Mesenchymal stem cell (in vitro differentiated cells and primary cell): ENCODE data around the gene CBL.
A peak's percentile ranks its signal among the peaks of the same experiment; 100 is the strongest.

Experiments
- DNase-seq: peaks from one replicate; pipeline ENCODE4 v3.0.0-alpha.2; 2013
- H2AFZ ChIP-seq: one replicate; pipeline ENCODE4 v1.6.1; 2013; ENCODE audit warnings: low read depth, mild to moderate bottlenecking, control low read depth, inconsistent platforms, low read length, moderate library complexity
- H2AK5ac ChIP-seq: 2 replicates; pipeline ENCODE4 v1.6.1; 2013; ENCODE audit warnings: low read length, moderate library complexity, mild to moderate bottlenecking, inconsistent platforms; ENCODE audit not compliant: severe bottlenecking
- H2BK120ac ChIP-seq: one replicate; pipeline ENCODE4 v1.6.1; 2013; ENCODE audit warnings: low read depth, mild to moderate bottlenecking, inconsistent platforms, low read length, moderate library complexity
- H2BK12ac ChIP-seq, 2 experiments: one replicate each; pipeline ENCODE4 v1.6.1; 2013; ENCODE audit warnings: inconsistent platforms in 2 of 2, low read length in 2 of 2, mild to moderate bottlenecking in 2 of 2, moderate library complexity in 2 of 2, control low read depth in 1 of 2
- H2BK15ac ChIP-seq: one replicate; pipeline ENCODE4 v1.6.1; 2013; ENCODE audit warnings: mild to moderate bottlenecking, low read depth, inconsistent platforms; ENCODE audit not compliant: poor library complexity, severe bottlenecking
- H2BK5ac ChIP-seq: 2 replicates; pipeline ENCODE4 v1.6.1; 2013; ENCODE audit warnings: low read depth, mild to moderate bottlenecking, low read length, control low read depth, inconsistent platforms; ENCODE audit not compliant: poor library complexity, severe bottlenecking
- H3K14ac ChIP-seq, 2 experiments: one replicate each; pipeline ENCODE4 v1.6.1; 2013; ENCODE audit warnings: inconsistent platforms in 2 of 2, low read length in 2 of 2, control low read depth in 1 of 2, mild to moderate bottlenecking in 1 of 2, moderate library complexity in 1 of 2
- H3K18ac ChIP-seq, 2 experiments: one replicate each; pipeline ENCODE4 v1.6.1; 2013; ENCODE audit warnings: inconsistent platforms in 2 of 2, low read length in 2 of 2, control low read depth in 1 of 2, low read depth in 1 of 2, mild to moderate bottlenecking in 1 of 2
- H3K23ac ChIP-seq, 2 experiments: one replicate each; pipeline ENCODE4 v1.6.1; 2013; ENCODE audit warnings: inconsistent platforms in 2 of 2, low read length in 2 of 2, mild to moderate bottlenecking in 2 of 2, moderate library complexity in 2 of 2, control low read depth in 1 of 2
- H3K27ac ChIP-seq: 2 replicates; pipeline ENCODE4 v1.5.1; 2013; ENCODE audit warnings: mild to moderate bottlenecking, moderate library complexity, low read length, control low read depth, inconsistent platforms; ENCODE audit not compliant: poor library complexity, severe bottlenecking
- H3K27me3 ChIP-seq, 2 experiments: 2 replicates each; pipeline versions ENCODE4 v1.6.1 to v1.7.0; 2013; ENCODE audit warnings: low read length in 2 of 2, mild to moderate bottlenecking in 2 of 2, moderate library complexity in 2 of 2, control low read depth in 1 of 2, inconsistent platforms in 1 of 2; ENCODE audit not compliant: control insufficient read depth in 1 of 2, insufficient read depth in 1 of 2
- H3K36me3 ChIP-seq, 2 experiments: 2 replicates each; pipeline versions ENCODE4 v1.6.1 to v1.7.0; 2013; ENCODE audit warnings: low read length in 2 of 2, control low read depth in 1 of 2, inconsistent platforms in 1 of 2, low read depth in 1 of 2, mild to moderate bottlenecking in 1 of 2; ENCODE audit not compliant: insufficient read depth in 2 of 2, control insufficient read depth in 1 of 2
- H3K4ac ChIP-seq, 2 experiments: one replicate each; pipeline ENCODE4 v1.6.1; 2013; ENCODE audit warnings: inconsistent platforms in 2 of 2, low read length in 2 of 2, mild to moderate bottlenecking in 2 of 2, moderate library complexity in 2 of 2, control low read depth in 1 of 2, low read depth in 1 of 2
- H3K4me1 ChIP-seq: 2 replicates; pipeline ENCODE4 v1.6.1; 2013; ENCODE audit warnings: low read depth, low read length, control low read depth; ENCODE audit not compliant: control insufficient read depth, insufficient read depth
- H3K4me2 ChIP-seq: 2 replicates; pipeline ENCODE4 v1.6.1; 2013; ENCODE audit warnings: low read length, mild to moderate bottlenecking, inconsistent platforms; ENCODE audit not compliant: poor library complexity, severe bottlenecking
- H3K4me3 ChIP-seq, 2 experiments: 2 replicates each; pipeline versions ENCODE4 v1.5.1 to v1.7.0; 2013; ENCODE audit warnings: low read length in 2 of 2, mild to moderate bottlenecking in 2 of 2, control low read depth in 1 of 2, low read depth in 1 of 2; ENCODE audit not compliant: insufficient read depth in 1 of 2
- H3K79me1 ChIP-seq: replicated peaks from 2 replicates; pipeline ENCODE4 v1.6.1; 2013; ENCODE audit warnings: mild to moderate bottlenecking, control low read depth, low read length, inconsistent platforms; ENCODE audit not compliant: poor library complexity, severe bottlenecking
- H3K9ac ChIP-seq: 2 replicates; pipeline ENCODE4 v1.7.0; 2013; ENCODE audit warnings: mild to moderate bottlenecking, low read length, moderate library complexity
- H3K9me3 ChIP-seq: 2 replicates; pipeline ENCODE4 v1.7.0; 2013; ENCODE audit warnings: mild to moderate bottlenecking, low read length; ENCODE audit not compliant: control insufficient read depth
- H4K8ac ChIP-seq: one replicate; pipeline ENCODE4 v1.6.1; 2013; ENCODE audit warnings: inconsistent platforms, mild to moderate bottlenecking, low read length, moderate library complexity
- H4K91ac ChIP-seq: one replicate; pipeline ENCODE4 v1.6.1; 2013; ENCODE audit warnings: mild to moderate bottlenecking, low read length, inconsistent platforms
- WGBS: methylation state at CpG from one replicate; pipeline ENCODE4 v1.1.7; 2013; ENCODE audit warnings: mixed read lengths; 5-methylcytosine and 5-hydroxymethylcytosine counted together

The CBL gene

DNA sequence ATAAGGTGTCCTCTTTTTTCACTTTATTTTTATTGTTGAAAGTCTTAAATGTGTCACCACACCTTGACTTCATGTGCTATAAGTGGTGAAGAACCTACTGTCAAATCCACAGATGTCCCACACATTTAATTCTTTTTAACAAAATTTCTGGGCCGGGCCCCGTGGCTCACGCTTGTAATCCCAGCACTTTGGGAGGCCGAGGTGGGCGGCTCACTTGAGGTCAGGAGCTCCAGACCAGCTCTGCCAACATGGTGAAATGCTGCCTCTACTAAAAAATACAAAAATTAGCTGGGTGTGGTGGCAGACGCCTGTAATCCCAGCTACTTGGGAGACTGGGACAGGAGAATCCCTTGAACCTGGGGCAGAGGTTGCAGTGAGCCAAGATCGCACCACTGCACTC, 3.0 kb downstream of the CBL start:
- no peak overlapping the region for H3K23ac ChIP-seq
- H2BK120ac ChIP-seq: no peak overlapping the region
- no peak overlapping the region for H4K8ac ChIP-seq
- H3K4me2 ChIP-seq: no peak overlapping the region
- H3K79me1 ChIP-seq: peaks cover 2% of the 10 kb centered on the region
- H2AFZ ChIP-seq: no peak overlapping the region
- H3K36me3 ChIP-seq: no peaks in the 10 kb centered on the region
- 96% methylated on average over 6 of the region's 7 CpGs for WGBS
- H2AK5ac ChIP-seq: no peak overlapping the region
- no peak overlapping the region for H3K4ac ChIP-seq
- H3K4me1 ChIP-seq: peaks cover 4% of the 10 kb centered on the region
- no peak overlapping the region for H3K9ac ChIP-seq
- no peak overlapping the region for H4K91ac ChIP-seq
- H2BK15ac ChIP-seq: no peak overlapping the region
- H3K27ac ChIP-seq: no peak overlapping the region
- no peak overlapping the region for H3K18ac ChIP-seq
- no peak overlapping the region for H3K4me3 ChIP-seq
- no peak overlapping the region for H2BK12ac ChIP-seq
- no peak overlapping the region for H2BK5ac ChIP-seq
- no peak for DNase-seq
- no peak overlapping the region for H3K14ac ChIP-seq
- no peaks in the 10 kb centered on the region for H3K27me3 ChIP-seq
- H3K9me3 ChIP-seq: no peaks in the 10 kb centered on the region

DNA sequence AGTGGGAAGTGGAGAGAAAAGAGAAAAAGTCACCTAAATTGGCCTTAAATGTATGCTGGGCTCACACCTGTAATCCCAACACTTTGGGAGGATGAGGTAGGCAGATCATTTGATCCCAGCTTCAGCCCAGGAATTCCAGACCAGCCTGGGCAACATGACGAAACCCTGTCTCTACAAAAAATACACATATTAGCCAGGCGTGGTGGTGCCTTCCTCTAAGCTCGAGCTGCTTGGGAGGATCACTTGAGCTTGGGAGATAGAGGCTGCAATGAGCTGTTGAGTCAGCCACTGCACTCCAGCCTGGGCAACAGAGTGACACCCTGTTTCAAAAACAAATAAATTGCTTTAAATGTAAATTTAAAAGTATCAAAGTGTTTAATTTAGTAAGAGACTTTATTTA, 3.9 kb downstream of the CBL start:
- WGBS: 67% methylated on average over 2 of the region's 3 CpGs
- Histone ChIP-seq H3K4me2 (no peak overlapping the region), H3K18ac (no peak overlapping the region), H3K23ac (no peak overlapping the region), H4K91ac (no peak overlapping the region), H2AFZ (no peak overlapping the region), H2BK12ac (no peak overlapping the region), H3K4ac (no peak overlapping the region), H2BK120ac (no peak overlapping the region), H2AK5ac (no peak overlapping the region), H3K9me3 (no peaks in the 10 kb centered on the region), H3K36me3 (no peaks in the 10 kb centered on the region), H3K14ac (no peak overlapping the region), H2BK5ac (no peak overlapping the region), H3K27me3 (no peaks in the 10 kb centered on the region), H4K8ac (no peak overlapping the region), H3K4me1 (peaks cover 4% of the 10 kb centered on the region), H3K4me3 (no peak overlapping the region), H3K79me1 (peaks cover 2% of the 10 kb centered on the region), H3K9ac (no peak overlapping the region), H3K27ac (no peak overlapping the region), H2BK15ac (no peak overlapping the region)
- DNase-seq: peak; percentile 44

DNA sequence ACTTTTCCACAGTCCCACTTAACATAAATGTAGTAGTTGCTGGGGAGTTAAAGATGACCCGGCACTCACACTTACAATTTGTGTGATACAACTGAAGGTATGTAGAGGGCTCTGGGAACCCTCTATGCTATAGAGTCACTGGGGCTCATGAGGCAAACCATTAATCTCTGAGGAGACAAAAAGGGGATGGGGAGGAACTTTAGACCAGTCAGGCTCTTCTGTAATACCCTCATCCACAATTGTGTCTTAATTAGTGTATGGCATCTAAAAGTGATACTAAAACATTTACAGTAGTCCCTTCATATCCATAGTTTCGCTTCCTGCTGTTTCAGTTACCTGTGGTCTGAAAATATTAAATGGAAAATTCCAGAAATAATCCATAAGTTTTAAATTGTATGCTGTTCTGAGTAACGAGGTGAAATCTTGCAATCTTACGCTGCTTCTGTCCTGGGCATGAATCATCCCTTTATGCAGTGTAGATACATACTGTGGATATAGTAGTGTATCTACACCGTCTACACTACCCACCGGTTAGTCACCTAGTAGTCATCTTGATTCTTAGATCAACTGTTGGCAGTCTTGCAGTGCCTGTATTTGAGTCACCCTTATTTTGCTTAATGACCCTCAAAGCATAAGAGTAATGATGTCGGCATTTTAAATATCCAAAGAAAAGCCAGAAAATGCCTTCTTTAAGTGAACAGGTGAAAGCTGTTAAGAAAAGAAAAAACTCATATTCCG, 12.2 kb downstream of the CBL start:
- peaks cover 3% of the 10 kb centered on the region for H3K4me1 ChIP-seq
- no peak overlapping the region for H2BK12ac ChIP-seq
- no peak overlapping the region for H2AK5ac ChIP-seq
- peaks cover 7% of the 10 kb centered on the region for H3K79me1 ChIP-seq
- no peak overlapping the region for H3K4ac ChIP-seq
- H2BK5ac ChIP-seq: no peak overlapping the region
- no peak overlapping the region for H2BK15ac ChIP-seq
- H3K14ac ChIP-seq: no peak overlapping the region
- H3K27ac ChIP-seq: no peak overlapping the region
- H3K27me3 ChIP-seq: no peaks in the 10 kb centered on the region
- no peak overlapping the region for H4K91ac ChIP-seq
- no peak overlapping the region for H2BK120ac ChIP-seq
- peak overlapping the region; percentile 26 for H3K9ac ChIP-seq
- peak; percentile 88 for DNase-seq
- peaks cover 0 to 4% of the 10 kb centered on the region in 2 experiments for H3K36me3 ChIP-seq
- no peak overlapping the region for H3K18ac ChIP-seq
- 40% methylated on average over 5 of the region's 8 CpGs for WGBS
- no peak overlapping the region for H3K23ac ChIP-seq
- no peak overlapping the region for H3K4me2 ChIP-seq
- no peaks in the 10 kb centered on the region for H3K9me3 ChIP-seq
- H2AFZ ChIP-seq: no peak overlapping the region
- H3K4me3 ChIP-seq: no peak overlapping the region
- H4K8ac ChIP-seq: no peak overlapping the region

DNA sequence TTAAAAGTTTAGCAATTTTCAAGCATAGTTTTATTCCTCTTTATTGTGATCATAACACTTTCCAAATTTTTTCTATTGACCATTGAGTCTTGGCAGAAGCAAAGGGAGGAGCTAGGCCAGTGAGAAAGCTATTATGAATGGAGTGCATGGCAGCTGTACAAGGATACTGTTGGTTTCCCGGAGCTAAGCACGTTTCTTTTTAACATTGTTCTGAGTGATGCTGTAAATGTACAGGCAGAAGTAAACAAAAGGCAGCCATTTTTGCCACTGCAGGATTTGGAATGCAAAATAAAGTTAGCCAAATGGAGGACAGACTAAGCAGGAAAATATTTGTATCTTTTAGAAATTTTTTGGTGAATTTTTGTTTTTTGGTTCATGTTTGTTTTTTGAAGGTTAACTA, 16.2 kb downstream of the CBL start:
- Histone ChIP-seq H3K23ac (no peak overlapping the region), H4K91ac (no peak overlapping the region), H3K4me3 (no peak overlapping the region), H3K27me3 (no peaks in the 10 kb centered on the region), H2BK120ac (no peak overlapping the region), H2AK5ac (no peak overlapping the region), H3K4me1 (no peaks in the 10 kb centered on the region), H3K9me3 (no peaks in the 10 kb centered on the region), H3K4ac (no peak overlapping the region), H3K4me2 (no peak overlapping the region), H2BK15ac (no peak overlapping the region), H3K18ac (no peak overlapping the region), H3K27ac (no peak overlapping the region), H2BK5ac (no peak overlapping the region), H3K79me1 (peaks cover 11% of the 10 kb centered on the region), H4K8ac (no peak overlapping the region), H3K14ac (no peak overlapping the region), H3K9ac (peak overlapping the region; percentile 57), H3K36me3 (peaks cover 0 to 3% of the 10 kb centered on the region in 2 experiments), H2BK12ac (no peak overlapping the region), H2AFZ (no peak overlapping the region)
- peak; percentile 67 for DNase-seq
- WGBS: 7% methylated on average over 2 of the region's 2 CpGs
